SJCRH30 (cell line): ENCODE data around the gene ZNF385A. TPM values are rescaled to one million over a fixed set of nuclear protein-coding genes. Genes with fewer than 3 reads are reported as not detected.
"Not testable (repeated sequence)": the region's sequence is repeated elsewhere in the genome, so short reads cannot be mapped to it uniquely, and the experiment has no call there.

Source experiments
- DNase-seq, 2 experiments: peaks; one replicate each; pipeline ENCODE4 v3.0.0-alpha.2; 2015 to 2020
- H3K27ac ChIP-seq: fragments of 250-450 bp; sonication (Bioruptor Pico); 2 replicates; pipeline ENCODE4 v1.5.1; 2020; ENCODE audit warnings: mild to moderate bottlenecking, moderate library complexity
- H3K27me3 ChIP-seq: fragments of 250-450 bp; sonication (Bioruptor Pico); 2 replicates; pipeline ENCODE4 v1.5.1; 2020; ENCODE audit warnings: mild to moderate bottlenecking, moderate library complexity
- H3K36me3 ChIP-seq: fragments of 250-450 bp; sonication (Bioruptor Pico); 2 replicates; pipeline ENCODE4 v1.5.1; 2020; ENCODE audit warnings: mild to moderate bottlenecking, moderate library complexity
- H3K4me1 ChIP-seq: fragments of 250-450 bp; sonication (Bioruptor Pico); 2 replicates; pipeline ENCODE4 v1.5.1; 2020; ENCODE audit warnings: mild to moderate bottlenecking, moderate library complexity
- H3K4me3 ChIP-seq: fragments of 250-450 bp; sonication (Bioruptor Pico); 2 replicates; pipeline ENCODE4 v1.5.1; 2020; ENCODE audit warnings: mild to moderate bottlenecking, moderate library complexity
- H3K9me3 ChIP-seq: fragments of 250-450 bp; sonication (Bioruptor Pico); replicated peaks from 2 replicates; pipeline ENCODE4 v1.5.1; 2020; ENCODE audit warnings: mild to moderate bottlenecking, moderate library complexity
- total RNA-seq: library from RNA; depleted of rRNA; stranded (reverse); fragments of >200 nt; shearing (Covaris generic); gene quantifications from 2 replicates; pipeline ENCODE4 v1.2.3, GENCODE V29; 2014

The ZNF385A gene
- total RNA-seq, 1 experiment from 2014 or later, result 12.7 TPM

DNA sequence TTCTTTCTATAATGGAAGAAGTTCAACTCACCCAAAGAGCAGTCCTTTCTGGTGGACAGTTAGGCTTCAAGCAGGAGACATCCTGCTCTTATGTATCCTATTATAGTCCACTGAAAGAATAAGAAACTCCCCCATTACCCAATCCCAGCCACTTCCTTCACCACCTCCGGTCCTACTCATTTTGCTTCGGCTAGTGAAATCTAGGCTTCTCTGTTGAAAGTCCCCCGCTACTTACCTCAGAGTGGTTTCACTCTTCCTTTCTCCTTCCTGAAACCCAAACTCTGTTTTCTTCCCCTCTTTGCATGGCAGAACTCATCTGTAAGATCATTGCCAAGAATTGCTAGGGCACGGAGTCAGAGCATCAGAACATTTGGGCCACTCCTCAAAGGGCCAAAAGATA is 20.1 kb downstream of the ZNF385A start, which contains the start of gene GPR84:
Gene GPR84 (minus strand): TSS at position 74 of the 400 bp plus-strand sequence. CDS start 635 bp downstream, outside the sequence.
- Histone ChIP-seq H3K27ac (no peak within 1 kb of the TSS), H3K4me3 (no peak within 1 kb of the TSS), H3K4me1 (peaks cover 19% of the 10 kb centered on the region), H3K27me3 (no peaks in the 10 kb centered on the region), H3K9me3 (no peaks in the 10 kb centered on the region), H3K36me3 (no peaks in the 10 kb centered on the region)
- no peak for DNase-seq

DNA sequence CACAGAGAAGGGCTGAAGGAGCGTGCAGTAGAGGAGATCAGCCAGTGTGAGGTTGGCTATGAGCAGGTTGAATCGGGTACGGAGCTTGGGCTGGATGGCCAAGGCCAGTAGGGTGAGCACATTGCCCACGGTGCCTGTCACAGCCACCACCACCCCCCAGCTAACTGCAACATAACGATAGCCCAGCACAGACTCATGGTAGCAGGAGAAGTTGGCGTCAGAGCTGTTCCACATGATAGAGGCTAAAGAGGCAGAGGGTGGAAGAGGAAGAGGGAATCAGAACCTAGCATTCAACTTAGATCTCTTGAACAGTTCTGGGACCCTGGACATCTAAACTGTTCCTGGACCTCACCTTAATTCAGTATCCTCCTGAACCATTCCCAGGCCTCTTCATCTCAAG is 20.9 kb downstream of the ZNF385A start:
- Histone ChIP-seq H3K27me3 (no peaks in the 10 kb centered on the region), H3K27ac (no peak overlapping the region), H3K36me3 (no peaks in the 10 kb centered on the region), H3K4me3 (no peak overlapping the region), H3K9me3 (no peaks in the 10 kb centered on the region), H3K4me1 (peaks cover 19% of the 10 kb centered on the region)
- no peak for DNase-seq

DNA sequence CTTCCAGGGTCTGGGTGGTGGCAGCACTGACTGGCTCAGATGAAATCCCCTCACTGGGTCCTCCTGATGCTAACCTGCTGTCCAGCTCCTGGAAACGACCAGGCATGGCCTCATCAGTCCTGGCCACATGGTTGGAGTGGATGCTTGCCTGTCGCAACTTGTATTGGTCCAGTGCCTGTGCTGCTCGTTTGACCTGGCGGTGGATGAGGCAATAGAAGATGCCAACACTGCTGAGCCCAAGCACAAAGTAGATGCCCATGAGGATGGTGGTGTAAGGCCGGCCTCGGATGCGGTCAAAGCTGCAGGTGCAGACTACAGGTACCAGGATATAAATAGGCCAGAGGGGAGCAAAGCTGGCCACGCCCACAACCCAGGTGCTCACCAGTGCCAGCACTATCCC is 21.5 kb downstream of the ZNF385A start:
- no peaks in the 10 kb centered on the region for H3K9me3 ChIP-seq
- H3K36me3 ChIP-seq, result no peaks in the 10 kb centered on the region
- H3K27ac ChIP-seq, result no peak overlapping the region
- DNase-seq, result no peak
- H3K27me3 ChIP-seq, result no peaks in the 10 kb centered on the region
- peaks cover 14% of the 10 kb centered on the region for H3K4me1 ChIP-seq
- H3K4me3 ChIP-seq, result no peak overlapping the region

DNA sequence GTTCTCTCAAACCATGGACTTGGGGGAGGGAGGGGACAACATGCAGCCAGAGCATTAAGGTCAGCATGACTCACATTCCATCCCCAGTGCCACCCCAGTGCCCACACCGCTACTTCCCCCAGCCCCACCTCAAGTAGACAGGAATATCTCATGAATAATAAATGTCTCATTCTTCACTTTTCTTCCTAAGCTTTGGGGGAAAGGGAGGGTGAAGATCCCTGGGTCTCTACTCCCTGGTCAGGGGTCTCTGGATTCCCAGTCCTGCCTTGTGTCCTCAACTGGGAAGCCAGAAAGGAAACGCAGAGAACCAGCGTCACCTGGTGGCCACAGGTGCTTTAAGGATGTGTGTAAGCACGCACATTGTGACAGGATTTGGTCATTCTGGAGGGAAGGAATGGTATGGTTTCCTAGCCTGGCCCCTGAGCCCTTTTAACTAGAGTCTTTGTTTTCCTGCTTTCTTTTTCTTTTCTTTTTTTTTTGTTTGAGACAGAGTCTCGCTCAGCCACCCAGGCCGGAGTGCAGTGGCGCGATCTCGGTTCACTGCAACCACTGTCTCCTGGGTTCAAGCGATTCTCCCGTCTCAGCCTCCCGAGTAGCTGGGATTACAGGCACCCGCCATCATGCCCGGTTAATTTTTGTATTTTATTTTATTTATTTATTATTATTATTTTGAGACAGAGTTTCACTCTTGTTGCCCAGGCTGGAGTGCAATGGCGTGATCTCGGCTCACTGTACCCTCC is 23.6 kb downstream of the ZNF385A start:
- peak; percentile 84 to 91 for DNase-seq
- Histone ChIP-seq H3K27ac (no peak overlapping the region; the same call in 1 of the 2 replicates), H3K9me3 (no peaks in the 10 kb centered on the region), H3K27me3 (no peaks in the 10 kb centered on the region), H3K36me3 (no peaks in the 10 kb centered on the region), H3K4me1 (peaks cover 23% of the 10 kb centered on the region), H3K4me3 (no peak overlapping the region)

DNA sequence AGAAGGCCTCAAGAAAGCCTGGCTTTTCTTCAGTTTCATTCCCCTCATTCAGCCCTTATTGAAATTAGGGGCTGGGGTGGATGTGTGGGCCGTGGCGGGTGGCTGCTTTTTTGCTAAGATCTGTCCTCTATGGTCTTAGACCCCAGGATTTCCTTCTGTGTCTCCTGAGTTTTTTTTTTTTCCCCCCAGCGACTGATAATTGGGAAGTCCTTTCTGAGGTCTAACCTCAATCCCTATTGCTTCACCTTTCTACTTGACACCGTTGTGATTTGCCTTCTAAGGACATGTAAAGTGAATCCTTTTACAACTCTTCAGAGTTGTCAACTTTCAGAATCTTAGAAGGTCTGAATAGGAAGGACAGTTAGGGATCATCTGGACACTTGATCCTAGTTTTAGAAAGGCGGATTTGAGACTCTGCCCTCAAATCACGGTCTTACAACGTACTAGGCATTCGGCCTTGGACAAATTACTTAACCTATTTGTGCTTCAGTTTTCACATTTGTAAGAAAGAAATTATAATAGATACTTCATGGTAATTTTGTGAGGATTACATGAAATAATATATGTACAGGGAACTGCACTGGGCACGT is 24.7 kb downstream of the ZNF385A start:
- DNase-seq, result no peak
- Histone ChIP-seq H3K36me3 (no peaks in the 10 kb centered on the region), H3K4me1 (peaks cover 34% of the 10 kb centered on the region), H3K27ac (peak overlapping the region; percentile 90), H3K27me3 (no peaks in the 10 kb centered on the region), H3K9me3 (no peaks in the 10 kb centered on the region), H3K4me3 (peak overlapping the region; percentile 66)

DNA sequence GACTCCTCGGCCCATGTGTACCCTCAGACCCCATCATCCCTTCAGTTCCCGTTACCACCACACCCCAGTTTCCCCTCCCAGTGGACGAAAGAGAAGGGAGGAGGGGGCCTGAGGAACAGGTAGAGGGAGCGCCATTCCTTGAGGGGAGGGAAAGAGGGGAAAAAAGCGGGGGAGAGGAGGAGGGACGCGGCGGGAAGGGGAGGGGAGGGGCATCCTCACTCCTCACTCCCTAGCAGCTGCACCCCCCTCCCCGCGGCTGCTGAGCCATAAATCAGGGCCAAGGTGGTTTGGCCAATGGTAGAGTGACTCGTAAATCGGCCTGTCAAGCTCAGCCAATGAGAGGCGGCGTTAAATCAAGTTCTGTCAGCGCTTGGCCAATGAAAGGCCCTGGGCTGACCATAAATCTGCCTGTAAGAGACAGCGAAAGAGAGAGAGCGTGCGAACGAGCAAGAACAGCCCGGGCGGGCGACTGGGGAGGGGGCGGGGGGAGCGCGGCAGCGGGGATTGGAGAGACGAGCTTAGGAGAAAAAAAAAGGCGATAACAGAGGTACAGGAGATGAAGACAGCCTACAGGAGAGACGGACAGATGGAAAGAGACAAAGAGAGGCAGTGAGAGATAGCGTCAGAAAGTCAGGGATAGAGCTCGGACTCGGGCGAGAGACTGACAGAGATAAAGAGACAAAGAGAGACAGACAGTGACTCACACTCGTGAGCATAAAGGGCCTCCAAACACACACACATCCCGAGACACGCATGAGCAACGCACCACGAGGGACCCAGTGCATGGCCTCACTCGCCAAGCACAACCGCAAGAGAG is 25.4 kb downstream of the ZNF385A start:
- DNase-seq, result peak; percentile 98 to 99
- H3K4me1 ChIP-seq, result peaks cover 37% of the 10 kb centered on the region
- no peaks in the 10 kb centered on the region for H3K9me3 ChIP-seq
- H3K4me3 ChIP-seq, result peak overlapping the region; percentile 66
- no peaks in the 10 kb centered on the region for H3K36me3 ChIP-seq
- H3K27ac ChIP-seq, result peak overlapping the region; percentile 90
- no peaks in the 10 kb centered on the region for H3K27me3 ChIP-seq

DNA sequence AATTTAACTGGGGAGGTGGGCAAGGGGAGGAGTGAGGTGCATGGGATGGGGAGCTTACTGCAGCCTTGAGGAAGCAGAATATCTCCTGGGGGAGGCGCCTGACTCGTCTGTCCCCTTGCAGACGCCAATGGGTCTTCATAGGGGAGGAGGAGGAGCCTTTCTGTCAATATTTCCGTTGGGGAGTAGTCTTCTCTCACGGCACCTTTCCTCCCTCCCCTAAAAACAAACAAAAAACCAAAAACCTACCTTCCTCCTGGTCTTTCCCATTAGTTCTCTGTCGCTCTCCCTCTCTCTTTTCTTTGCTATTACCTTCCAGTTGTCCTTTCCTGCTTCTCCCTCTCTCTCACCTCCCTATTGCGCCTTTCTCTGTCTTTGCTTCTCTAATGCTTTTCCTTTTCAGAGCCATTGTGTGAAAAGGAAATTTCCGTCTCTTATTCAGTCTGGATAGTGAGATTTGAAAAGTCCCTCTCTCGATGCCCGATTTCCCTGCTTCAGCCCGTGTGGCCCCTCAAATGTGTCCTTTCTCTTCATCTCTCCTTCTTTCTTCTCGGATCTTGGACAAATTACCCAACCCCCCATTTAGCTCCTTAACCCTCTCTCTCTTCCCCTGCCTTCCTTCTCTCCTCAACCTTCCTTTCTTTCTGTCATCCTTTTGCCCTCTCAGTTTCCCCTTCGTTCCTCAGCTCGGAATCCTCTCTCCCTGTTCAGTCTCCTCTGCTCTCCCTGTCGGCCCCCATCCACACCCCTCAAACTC is 26.2 kb downstream of the ZNF385A start:
- peak overlapping the region; percentile 66 for H3K4me3 ChIP-seq
- peak overlapping the region; percentile 90 for H3K27ac ChIP-seq
- peaks cover 37% of the 10 kb centered on the region for H3K4me1 ChIP-seq
- peak in 1 of 2 experiments; percentile 38 for DNase-seq
- H3K9me3 ChIP-seq, result no peaks in the 10 kb centered on the region
- no peaks in the 10 kb centered on the region for H3K36me3 ChIP-seq
- H3K27me3 ChIP-seq, result no peaks in the 10 kb centered on the region

DNA sequence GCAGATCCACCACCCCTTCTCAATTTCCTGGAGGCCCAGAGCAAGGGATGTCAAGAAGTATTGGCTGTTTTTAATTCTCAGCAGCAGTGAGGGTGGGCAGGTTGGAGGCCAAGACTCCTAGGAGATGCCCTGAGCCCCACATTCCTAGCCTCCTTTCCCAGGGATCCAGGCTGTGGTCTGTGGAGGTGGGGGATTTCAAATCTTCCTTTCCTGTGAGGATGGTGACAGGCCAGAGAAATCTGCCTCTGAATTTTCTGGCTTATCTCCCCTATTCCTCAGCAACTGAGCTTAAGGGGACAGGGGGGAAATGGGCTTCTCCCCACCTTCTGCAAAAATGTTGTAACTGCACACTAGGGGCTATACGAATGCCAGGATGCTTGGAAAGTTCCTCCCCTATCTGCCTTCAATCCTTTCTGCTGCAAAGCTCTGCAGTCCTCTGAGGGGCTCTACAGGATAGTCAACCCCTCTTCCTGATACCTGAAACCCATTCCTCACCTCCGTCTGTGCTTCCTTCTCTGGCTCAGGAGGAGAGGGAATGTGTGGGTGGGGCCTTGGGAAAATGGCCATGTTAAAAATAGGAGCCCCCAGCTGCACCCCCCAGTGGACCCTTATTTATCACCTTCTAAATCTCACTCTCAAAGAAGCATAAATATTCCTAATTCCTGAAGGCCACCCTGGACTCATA is 26.9 kb downstream of the ZNF385A start:
- H3K36me3 ChIP-seq, result no peaks in the 10 kb centered on the region
- H3K9me3 ChIP-seq, result no peaks in the 10 kb centered on the region
- no peaks in the 10 kb centered on the region for H3K27me3 ChIP-seq
- no peak for DNase-seq
- peaks cover 40% of the 10 kb centered on the region for H3K4me1 ChIP-seq
- H3K4me3 ChIP-seq, result peak overlapping the region; percentile 66; the same call in 1 of the 2 replicates
- H3K27ac ChIP-seq, result no peak overlapping the region; the same call in 1 of the 2 replicates

DNA sequence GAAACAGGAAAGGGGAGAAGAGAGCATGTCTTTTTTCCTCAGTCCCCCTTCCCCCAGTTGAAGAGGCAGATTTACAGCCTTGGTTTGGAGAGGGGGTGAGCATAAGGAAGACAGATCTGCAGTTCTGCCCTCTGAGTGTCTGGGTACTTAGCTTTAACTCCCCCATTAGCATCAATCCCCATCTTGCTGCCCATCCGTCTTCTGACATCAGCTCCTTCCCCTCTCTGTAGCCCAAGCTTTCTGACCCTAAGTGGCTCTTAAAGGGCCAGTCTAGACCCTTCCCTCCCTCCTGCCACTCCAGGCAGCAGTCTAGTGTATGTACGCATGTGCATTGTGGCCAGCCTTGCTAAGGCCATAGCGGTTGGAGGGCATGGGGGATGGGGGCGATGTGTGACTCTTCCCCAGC is 27.6 kb downstream of the ZNF385A start:
- Histone ChIP-seq H3K9me3 (no peaks in the 10 kb centered on the region), H3K27ac (no peak overlapping the region), H3K4me3 (no peak overlapping the region), H3K27me3 (no peaks in the 10 kb centered on the region), H3K4me1 (peaks cover 40% of the 10 kb centered on the region), H3K36me3 (no peaks in the 10 kb centered on the region)
- no peak for DNase-seq

DNA sequence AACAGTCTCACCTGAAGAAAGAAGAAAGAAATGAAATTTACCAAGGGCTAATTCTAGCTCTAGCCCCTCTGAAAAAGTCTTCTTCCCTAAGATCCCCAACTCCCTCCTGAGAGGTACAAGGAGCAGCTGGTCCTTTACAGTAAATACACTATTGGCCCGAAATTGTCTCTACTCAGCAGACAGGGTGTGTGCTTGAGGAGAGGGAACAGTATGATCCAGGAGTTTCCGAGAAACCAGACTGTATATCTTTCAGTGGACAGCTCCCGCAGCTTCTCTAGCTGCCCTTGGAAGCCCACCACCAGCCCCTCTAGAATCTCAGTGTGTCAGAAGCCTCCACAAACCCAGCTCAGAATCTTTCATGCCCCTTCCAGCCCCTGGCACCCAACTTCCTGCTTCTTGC is 28.3 kb downstream of the ZNF385A start:
- no peaks in the 10 kb centered on the region for H3K27me3 ChIP-seq
- H3K4me1 ChIP-seq, result peaks cover 40% of the 10 kb centered on the region
- peak overlapping the region; percentile 68; the same call in 1 of the 2 replicates for H3K27ac ChIP-seq
- H3K4me3 ChIP-seq, result no peak overlapping the region
- H3K9me3 ChIP-seq, result no peaks in the 10 kb centered on the region
- H3K36me3 ChIP-seq, result no peaks in the 10 kb centered on the region
- DNase-seq, result no peak

DNA sequence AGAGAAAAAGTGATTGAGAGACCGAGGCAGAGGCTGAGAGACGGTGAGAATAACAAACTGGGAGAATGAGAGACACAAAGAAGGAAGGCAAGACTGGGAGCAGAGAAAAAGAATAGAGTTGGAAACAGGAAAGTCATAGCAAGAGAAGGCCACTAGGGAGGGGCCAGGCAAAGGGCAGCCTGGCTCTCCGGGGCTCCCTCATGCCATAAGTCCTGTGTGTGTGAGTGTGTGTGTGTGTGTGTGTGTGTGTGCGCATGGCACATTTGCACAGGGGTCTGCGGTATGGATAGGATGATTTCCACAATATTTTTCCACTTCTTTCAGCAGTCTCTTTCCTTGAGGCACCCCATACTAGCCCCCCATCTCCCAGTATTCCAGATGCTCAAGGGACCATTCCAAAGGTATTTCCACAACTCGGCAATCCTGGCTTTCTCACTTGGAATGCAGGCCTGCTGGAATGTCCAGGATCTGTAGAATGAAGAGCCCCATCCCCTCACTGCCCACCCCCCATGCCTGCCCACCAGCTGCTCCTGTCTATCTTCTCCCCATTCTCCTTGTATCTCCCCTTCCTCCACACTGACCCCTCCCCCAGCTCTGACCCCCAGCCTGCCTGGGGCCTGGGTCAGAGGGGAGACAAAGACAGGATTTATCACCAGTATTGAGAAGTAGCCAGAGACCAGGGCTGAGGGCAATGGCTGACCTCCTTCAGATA is 29.3 kb downstream of the ZNF385A start:
- H3K36me3 ChIP-seq, result no peaks in the 10 kb centered on the region
- peak; percentile 61 to 69 for DNase-seq
- no peaks in the 10 kb centered on the region for H3K9me3 ChIP-seq
- peaks cover 34% of the 10 kb centered on the region for H3K4me1 ChIP-seq
- peak overlapping the region; percentile 68 for H3K27ac ChIP-seq
- H3K4me3 ChIP-seq, result no peak overlapping the region
- H3K27me3 ChIP-seq, result no peaks in the 10 kb centered on the region

DNA sequence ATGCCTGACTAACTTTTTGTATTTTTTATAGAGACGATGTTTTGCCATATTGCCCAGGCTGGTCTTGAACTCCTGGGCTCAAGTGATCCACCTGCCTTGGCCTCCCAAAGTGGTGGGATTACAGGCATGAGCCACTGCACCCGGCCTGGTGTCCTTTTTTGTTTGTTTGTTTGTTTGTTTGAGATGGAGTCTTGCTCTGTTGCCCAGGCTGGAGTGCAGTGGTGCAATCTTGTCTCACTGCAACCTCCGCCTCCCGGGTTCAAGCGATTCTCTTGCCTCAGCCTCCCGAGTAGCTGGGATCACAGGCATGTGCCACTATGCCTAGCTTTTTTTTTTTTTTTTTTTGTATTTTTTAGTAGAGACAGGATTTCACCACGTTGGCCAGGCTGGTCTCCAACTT is 30.3 kb downstream of the ZNF385A start:
- H3K4me1 ChIP-seq, result peaks cover 29% of the 10 kb centered on the region
- not testable (repeated sequence) for H3K27ac ChIP-seq, H3K4me3 ChIP-seq, DNase-seq, H3K9me3 ChIP-seq, H3K36me3 ChIP-seq, H3K27me3 ChIP-seq
